ENCODE measurements around the gene HAGHL.

- no peak for TF ChIP-seq CTCF (IDR thresholded peaks at IDR 0.05)
- no peak for TF ChIP-seq POLR2A (IDR thresholded peaks at IDR 0.05)
Measured at GRCh38 chr16:723695-724094, 3.2 kb upstream of the HAGHL start.
